ENCODE data around the gene FRMPD1. TPM values are rescaled to one million over a fixed set of nuclear protein-coding genes. Genes with fewer than 3 reads are reported as not detected.

The FRMPD1 gene
- total RNA-seq, 1 experiment from 2014 or later: not detected

DNA sequence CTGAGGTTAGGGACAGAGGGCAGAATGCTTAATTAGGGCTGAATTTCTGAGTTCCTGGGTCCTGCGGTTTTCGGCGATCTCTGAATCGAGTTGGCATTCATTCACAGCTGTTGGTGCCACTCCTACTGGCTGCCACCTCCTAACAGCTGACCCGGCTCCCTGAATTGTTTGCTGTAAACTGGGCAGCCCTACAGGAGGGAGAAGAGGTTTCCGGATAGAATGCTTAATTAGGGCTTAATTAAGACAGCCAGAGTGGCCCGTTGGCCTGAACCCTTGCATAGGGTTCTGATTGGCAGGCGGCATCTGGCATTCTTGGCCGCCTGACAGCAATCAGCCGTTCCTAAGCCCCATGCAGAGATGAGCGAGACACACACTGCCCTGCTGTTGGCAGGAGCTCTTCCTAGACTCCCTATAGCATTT, 25.7 kb downstream of the FRMPD1 start:
- H3K9me3 ChIP-seq (ENCODE audit: insufficient read depth, low read depth): no peaks in the 10 kb centered on the region
- H3K27me3 ChIP-seq (ENCODE audit: insufficient read depth, low read depth): peaks cover 55% of the 10 kb centered on the region
- no peak for DNase-seq
- no peak overlapping the region for H3K4me3 ChIP-seq
- ChIA-PET CTCF (no interaction called here), POLR2A (ENCODE audit: unreplicated experiment) (no interaction called here)
- H3K79me2 ChIP-seq (ENCODE audit: low read depth): no peaks in the 10 kb centered on the region
- BruUV-seq (replicated peaks): no TSS peak
- no peaks in the 10 kb centered on the region for H3K9me2 ChIP-seq (ENCODE audit: insufficient read depth)
- no peaks in the 10 kb centered on the region for H3F3A ChIP-seq (ENCODE audit: insufficient read depth, low read depth)
- intact Hi-C loops (cut with micrococcal nuclease; ENCODE audit: unreplicated experiment): no loop called here
- H3K27ac ChIP-seq: no peak overlapping the region
- no peaks in the 10 kb centered on the region for H3K4me1 ChIP-seq (replicated peaks; ENCODE audit: insufficient read depth)
- no peak overlapping the region for H2AFZ ChIP-seq
- H3K4me2 ChIP-seq: no peak overlapping the region
- TF ChIP-seq EZH2 (IDR thresholded peaks at IDR 0.05; ENCODE audit: low read depth) (no peak), CTCF (conservative IDR thresholded peaks at IDR 0.05) (no peak)
- no peaks in the 10 kb centered on the region for H3K36me3 ChIP-seq (ENCODE audit: low read depth)
- no peaks in the 10 kb centered on the region for H4K20me1 ChIP-seq (ENCODE audit: insufficient read depth)

DNA sequence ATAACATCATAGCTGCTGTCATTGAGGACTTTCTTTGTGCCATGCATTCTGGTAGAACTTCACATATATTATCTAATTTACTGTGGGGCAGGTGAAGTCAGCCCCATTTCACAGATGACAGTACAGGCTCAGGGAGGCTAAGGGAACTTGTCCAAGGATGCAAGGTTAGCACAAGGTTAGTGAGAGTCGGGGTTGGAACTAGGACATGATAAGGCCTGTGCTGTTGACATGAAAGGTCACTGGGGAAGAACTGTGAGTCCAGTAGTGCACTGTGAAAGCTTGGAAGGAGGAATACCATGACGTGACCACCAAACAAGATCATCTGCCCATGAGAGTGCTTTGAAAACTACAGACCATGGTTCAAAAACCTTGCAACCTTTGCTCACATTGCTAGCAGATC, 26.7 kb downstream of the FRMPD1 start:
- Histone ChIP-seq H3K4me1 (replicated peaks; ENCODE audit: insufficient read depth) (no peaks in the 10 kb centered on the region), H3K27me3 (ENCODE audit: insufficient read depth, low read depth) (peaks cover 53% of the 10 kb centered on the region), H3K9me2 (ENCODE audit: insufficient read depth) (no peaks in the 10 kb centered on the region), H3K36me3 (ENCODE audit: low read depth) (no peaks in the 10 kb centered on the region), H4K20me1 (ENCODE audit: insufficient read depth) (no peaks in the 10 kb centered on the region), H2AFZ (no peak overlapping the region), H3K4me3 (no peak overlapping the region), H3K79me2 (ENCODE audit: low read depth) (no peaks in the 10 kb centered on the region), H3K9me3 (ENCODE audit: insufficient read depth, low read depth) (no peaks in the 10 kb centered on the region), H3K4me2 (no peak overlapping the region), H3F3A (ENCODE audit: insufficient read depth, low read depth) (no peaks in the 10 kb centered on the region), H3K27ac (no peak overlapping the region)
- CTCF ChIA-PET: no interaction called here
- POLR2A ChIA-PET (ENCODE audit: unreplicated experiment): no interaction called here
- intact Hi-C loops (cut with micrococcal nuclease; ENCODE audit: unreplicated experiment): no loop called here
- TF ChIP-seq CTCF (conservative IDR thresholded peaks at IDR 0.05) (no peak), EZH2 (IDR thresholded peaks at IDR 0.05; ENCODE audit: low read depth) (no peak)
- no TSS peak for BruUV-seq (replicated peaks)
- no peak for DNase-seq

DNA sequence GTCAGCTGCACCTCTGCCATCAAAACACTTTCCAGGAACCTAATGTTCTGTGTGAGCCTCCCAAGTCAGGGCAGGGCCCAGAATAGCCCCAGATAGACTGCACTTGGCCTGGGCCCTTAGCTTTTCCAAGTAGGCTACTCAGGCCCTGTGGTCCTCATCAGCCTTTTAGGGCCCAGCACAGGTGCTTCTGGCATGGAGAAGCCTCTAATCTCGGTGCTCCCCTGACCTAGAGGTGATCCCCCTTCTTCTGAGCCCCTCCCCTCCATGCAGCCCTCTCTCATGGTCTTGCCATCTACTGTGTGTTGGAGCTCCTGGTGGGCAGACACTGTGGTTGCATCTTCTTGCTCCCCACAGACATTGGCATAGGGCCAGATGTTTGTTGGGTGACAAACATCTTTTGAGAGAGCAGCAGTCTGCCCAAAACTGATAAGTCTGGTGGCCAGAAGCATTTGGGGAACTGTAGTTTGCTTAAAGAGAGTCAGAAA, 28.1 kb downstream of the FRMPD1 start:
- Histone ChIP-seq H3K4me2 (no peak overlapping the region), H3K27me3 (ENCODE audit: insufficient read depth, low read depth) (peaks cover 54% of the 10 kb centered on the region), H3K79me2 (ENCODE audit: low read depth) (no peaks in the 10 kb centered on the region), H4K20me1 (ENCODE audit: insufficient read depth) (no peaks in the 10 kb centered on the region), H2AFZ (no peak overlapping the region), H3K4me1 (replicated peaks; ENCODE audit: insufficient read depth) (no peaks in the 10 kb centered on the region), H3K36me3 (ENCODE audit: low read depth) (no peaks in the 10 kb centered on the region), H3K4me3 (no peak overlapping the region), H3K9me2 (ENCODE audit: insufficient read depth) (no peaks in the 10 kb centered on the region), H3K9me3 (ENCODE audit: insufficient read depth, low read depth) (no peaks in the 10 kb centered on the region), H3F3A (ENCODE audit: insufficient read depth, low read depth) (no peaks in the 10 kb centered on the region), H3K27ac (no peak overlapping the region)
- CTCF ChIA-PET: no interaction called here
- POLR2A ChIA-PET (ENCODE audit: unreplicated experiment): no interaction called here
- intact Hi-C loops (cut with micrococcal nuclease; ENCODE audit: unreplicated experiment): no loop called here
- TF ChIP-seq EZH2 (IDR thresholded peaks at IDR 0.05; ENCODE audit: low read depth) (no peak), CTCF (conservative IDR thresholded peaks at IDR 0.05) (no peak)
- BruUV-seq (replicated peaks): no TSS peak
- no peak for DNase-seq
